Keratinocyte (primary cell): ENCODE measurements around the gene C2orf78. TPM values are rescaled to one million over a fixed set of nuclear protein-coding genes. Genes with fewer than 3 reads are reported as not detected.

Experiments used
- DNase-seq: peaks from one replicate; pipeline ENCODE4 v3.0.0-alpha.2; 2011; ENCODE audit warnings: low read depth, missing footprints, low spot score
- FAIRE-seq: peaks from 2 replicates; lab custom pipeline; 2011; peaks lifted over from hg19 to GRCh38; lab: Jason Lieb, UNC
- H2AFZ ChIP-seq: 2 replicates; pipeline ENCODE4 v1.6.0; 2012; ENCODE audit warnings: low read length, control low read depth, inconsistent platforms; ENCODE audit not compliant: control insufficient read depth
- H3K27ac ChIP-seq: 2 replicates; pipeline ENCODE4 v1.5.1; 2011; ENCODE audit warnings: low read length; ENCODE audit not compliant: control insufficient read depth, insufficient read depth
- H3K27me3 ChIP-seq: 3 replicates; pipeline ENCODE4 v1.6.0; 2011; ENCODE audit warnings: low read length; ENCODE audit not compliant: control insufficient read depth, insufficient read depth; ENCODE audit errors: extremely low read depth
- H3K36me3 ChIP-seq, 2 experiments: 2 replicates in 1 of 2; 3 replicates in 1 of 2; pipeline ENCODE4 v1.5.1; 2011; ENCODE audit warnings: low read length in 2 of 2, mild to moderate bottlenecking in 1 of 2; ENCODE audit not compliant: control insufficient read depth in 2 of 2, insufficient read depth in 2 of 2; ENCODE audit errors: extremely low read depth in 1 of 2
- H3K4me1 ChIP-seq: 3 replicates; pipeline ENCODE4 v1.5.1; 2011; ENCODE audit warnings: low read length; ENCODE audit not compliant: control insufficient read depth, insufficient read depth; ENCODE audit errors: extremely low read depth
- H3K4me2 ChIP-seq: 3 replicates; pipeline ENCODE4 v1.6.0; 2011; ENCODE audit warnings: low read depth, low read length; ENCODE audit not compliant: control insufficient read depth, insufficient read depth; ENCODE audit errors: extremely low read depth
- H3K4me3 ChIP-seq, 3 experiments: fragments of 200-600 bp in 1 of 3; sonication (generic) in 1 of 3; 2 replicates in 2 of 3; 3 replicates in 1 of 3; pipeline ENCODE4 v1.5.1; 2011 to 2016; ENCODE audit warnings: low read length in 3 of 3, mild to moderate bottlenecking in 3 of 3, control low read depth in 2 of 3, inconsistent platforms in 1 of 3, low read depth in 1 of 3, mixed read lengths in 1 of 3, mixed run types in 1 of 3, moderate library complexity in 1 of 3; ENCODE audit not compliant: control insufficient read depth in 2 of 3, insufficient read depth in 2 of 3; ENCODE audit errors: extremely low read depth in 1 of 3
- H3K79me2 ChIP-seq: 2 replicates; pipeline ENCODE4 v1.6.0; 2012; ENCODE audit warnings: low read length; ENCODE audit not compliant: control insufficient read depth, insufficient read depth
- H3K9ac ChIP-seq: 3 replicates; pipeline ENCODE4 v1.6.0; 2011; ENCODE audit warnings: low read length; ENCODE audit not compliant: control insufficient read depth, insufficient read depth; ENCODE audit errors: extremely low read depth
- H3K9me1 ChIP-seq: 3 replicates; pipeline ENCODE4 v1.6.0; 2011; ENCODE audit warnings: low read length; ENCODE audit not compliant: control insufficient read depth, insufficient read depth; ENCODE audit errors: extremely low read depth
- H3K9me3 ChIP-seq: 2 replicates; pipeline ENCODE4 v1.5.1; 2012; ENCODE audit warnings: low read depth, low read length; ENCODE audit not compliant: control insufficient read depth
- H4K20me1 ChIP-seq: 3 replicates; pipeline ENCODE4 v1.6.0; 2011; ENCODE audit warnings: low read length; ENCODE audit not compliant: control insufficient read depth, insufficient read depth; ENCODE audit errors: extremely low read depth
- CTCF ChIP-seq, 3 experiments: IDR thresholded peaks in 1 of 3; conservative IDR thresholded peaks in 1 of 3; optimal IDR thresholded peaks in 1 of 3; 2 replicates in 2 of 3; 3 replicates in 1 of 3; pipeline versions ENCODE3 to v1.5.1; 2011; ENCODE audit warnings: low read length in 3 of 3, mild to moderate bottlenecking in 3 of 3, moderate library complexity in 2 of 3, control low read depth in 1 of 3, inconsistent platforms in 1 of 3; ENCODE audit not compliant: insufficient read depth in 2 of 3; ENCODE audit errors: extremely low read depth in 1 of 3
- EZH2 ChIP-seq: IDR thresholded peaks from one replicate; pipeline ENCODE4 v1.6.1; 2012; ENCODE audit warnings: inconsistent platforms, mild to moderate bottlenecking, low read length, moderate library complexity
- dilution Hi-C: fragments of 300-500 bp; cut with MboI; formaldehyde crosslinking; loops from one replicate; pipeline ENCODE4 v1.7.0; 2020; ENCODE audit warnings: low sequenced_read_pairs; ENCODE audit not compliant: extremely low pct_ligation_motif_present
- polyA plus RNA-seq, 5 experiments: library from polyadenylated mRNA; depleted of rRNA in 3 of 5; stranded (reverse) in 3 of 5; stranded (forward) in 1 of 5; unstranded in 1 of 5; fragments of >200 nt; gene quantifications; 1 replicate in 1 of 5; 2 replicates in 3 of 5; 3 replicates in 1 of 5; pipeline versions ENCODE4 v1.2.1 to v1.2.3, GENCODE V29; 2011 to 2012; ENCODE audit warnings: missing spikeins in 2 of 5, low read depth in 1 of 5, low replicate concordance in 1 of 5

The C2orf78 gene
- polyA plus RNA-seq, 1 donor (not counting 4 experiments of a cell fraction or from before 2014, with no cell fraction given): not detected

GRCh38 chr2:73740767-73741166 is 43.2 kb upstream of the C2orf78 start:
- peaks cover 0 to 6% of the 10 kb centered on the region in 2 experiments for H3K36me3 ChIP-seq
- no peaks in the 10 kb centered on the region for H3K27me3 ChIP-seq
- TF ChIP-seq EZH2: no peak
- TF ChIP-seq CTCF (optimal IDR thresholded peaks at IDR 0.05 in 1 of 3, IDR thresholded peaks at IDR 0.05 in 1 of 3, conservative IDR thresholded peaks at IDR 0.05 in 1 of 3; ENCODE audit: extremely low read depth in 1 of 3, insufficient read depth in 2 of 3, low read length in 3 of 3): no peak
- dilution Hi-C loops: no loop called here
- no peak overlapping the region for H3K9ac ChIP-seq
- H4K20me1 ChIP-seq: no peaks in the 10 kb centered on the region
- DNase-seq (no peak), FAIRE-seq (no peak)
- H3K79me2 ChIP-seq: peaks cover 11% of the 10 kb centered on the region
- no peak overlapping the region for H3K27ac ChIP-seq
- peaks cover 11% of the 10 kb centered on the region for H3K4me1 ChIP-seq
- no peaks in the 10 kb centered on the region for H3K9me3 ChIP-seq
- H2AFZ ChIP-seq: no peak overlapping the region
- H3K4me3 ChIP-seq: no peak overlapping the region
- no peak overlapping the region for H3K4me2 ChIP-seq
- H3K9me1 ChIP-seq: no peaks in the 10 kb centered on the region

GRCh38 chr2:73746015-73746876 is 37.7 kb upstream of the C2orf78 start:
- Histone ChIP-seq H3K27ac (no peak overlapping the region), H3K9me3 (no peaks in the 10 kb centered on the region), H3K79me2 (no peaks in the 10 kb centered on the region), H3K9me1 (no peaks in the 10 kb centered on the region), H4K20me1 (no peaks in the 10 kb centered on the region), H3K4me1 (no peaks in the 10 kb centered on the region), H3K36me3 (peaks cover 15 to 18% of the 10 kb centered on the region in 2 experiments), H3K4me3 (no peak overlapping the region), H2AFZ (no peak overlapping the region), H3K27me3 (no peaks in the 10 kb centered on the region), H3K9ac (no peak overlapping the region), H3K4me2 (no peak overlapping the region)
- dilution Hi-C loops: no loop called here
- FAIRE-seq: no peak
- TF ChIP-seq CTCF (optimal IDR thresholded peaks at IDR 0.05 in 1 of 3, IDR thresholded peaks at IDR 0.05 in 1 of 3, conservative IDR thresholded peaks at IDR 0.05 in 1 of 3; ENCODE audit: extremely low read depth in 1 of 3, insufficient read depth in 2 of 3, low read length in 3 of 3) (no peak), EZH2 (no peak)
- DNase-seq: no peak
